ENCODE data around the gene FAM24A.

The FAM24A gene

GRCh38 chr10:122864901-122865300, 45.5 kb upstream of the FAM24A start:
- no peak for TF ChIP-seq CREB1 (IDR thresholded peaks at IDR 0.05; ENCODE audit: low read depth)
- TF ChIP-seq NFIC (IDR thresholded peaks at IDR 0.05), result peak; percentile 27; the same call in 1 of the 2 replicates
- peak; percentile 77 for TF ChIP-seq TEAD4 (IDR thresholded peaks at IDR 0.05)

GRCh38 chr10:122875843-122876466, 34.5 kb upstream of the FAM24A start:
- TF ChIP-seq EGR1 (IDR thresholded peaks at IDR 0.05) (no peak), TCF12 (IDR thresholded peaks at IDR 0.05; ENCODE audit: low read depth) (no peak), YY1 (IDR thresholded peaks at IDR 0.05; ENCODE audit: low read depth) (no peak), RAD21 (IDR thresholded peaks at IDR 0.05; ENCODE audit: low read depth) (no peak), NFIC (IDR thresholded peaks at IDR 0.05) (no peak), TEAD4 (IDR thresholded peaks at IDR 0.05) (no peak), MAX (IDR thresholded peaks at IDR 0.05) (no peak), CREB1 (IDR thresholded peaks at IDR 0.05; ENCODE audit: low read depth) (no peak)

- TF ChIP-seq CREB1 (IDR thresholded peaks at IDR 0.05; ENCODE audit: low read depth) (no peak), EGR1 (IDR thresholded peaks at IDR 0.05) (no peak), TAF1 (IDR thresholded peaks at IDR 0.05; ENCODE audit: low read depth) (no peak), NFIC (IDR thresholded peaks at IDR 0.05) (no peak), ZBTB7A (IDR thresholded peaks at IDR 0.05; ENCODE audit: low read depth) (no peak), REST (IDR thresholded peaks at IDR 0.05; ENCODE audit: low read depth) (no peak), FOXM1 (IDR thresholded peaks at IDR 0.05; ENCODE audit: borderline replicate concordance, low read depth) (no peak), CEBPB (IDR thresholded peaks at IDR 0.05) (no peak), EP300 (IDR thresholded peaks at IDR 0.05; ENCODE audit: borderline replicate concordance) (no peak), MAX (IDR thresholded peaks at IDR 0.05) (no peak), TCF12 (IDR thresholded peaks at IDR 0.05; ENCODE audit: low read depth) (no peak), USF1 (IDR thresholded peaks at IDR 0.05) (no peak), TEAD4 (IDR thresholded peaks at IDR 0.05) (no peak), RAD21 (IDR thresholded peaks at IDR 0.05; ENCODE audit: low read depth) (no peak), YY1 (IDR thresholded peaks at IDR 0.05; ENCODE audit: low read depth) (no peak)
These were observed 33.9 kb upstream of the FAM24A start for GRCh38 chr10:122876467-122876855.

- TF ChIP-seq TEAD4 (IDR thresholded peaks at IDR 0.05) (no peak), EP300 (IDR thresholded peaks at IDR 0.05; ENCODE audit: borderline replicate concordance) (no peak), NFIC (IDR thresholded peaks at IDR 0.05) (no peak), TAF1 (IDR thresholded peaks at IDR 0.05; ENCODE audit: low read depth) (no peak), ZBTB7A (IDR thresholded peaks at IDR 0.05; ENCODE audit: low read depth) (no peak), FOXM1 (IDR thresholded peaks at IDR 0.05; ENCODE audit: borderline replicate concordance, low read depth) (no peak), RAD21 (IDR thresholded peaks at IDR 0.05; ENCODE audit: low read depth) (no peak), CEBPB (IDR thresholded peaks at IDR 0.05) (no peak), REST (IDR thresholded peaks at IDR 0.05; ENCODE audit: low read depth) (no peak), USF1 (IDR thresholded peaks at IDR 0.05) (no peak), TCF12 (IDR thresholded peaks at IDR 0.05; ENCODE audit: low read depth) (no peak), CREB1 (IDR thresholded peaks at IDR 0.05; ENCODE audit: low read depth) (no peak), YY1 (IDR thresholded peaks at IDR 0.05; ENCODE audit: low read depth) (no peak), MAX (IDR thresholded peaks at IDR 0.05) (no peak), EGR1 (IDR thresholded peaks at IDR 0.05) (no peak)
These were observed 33.1 kb upstream of the FAM24A start for GRCh38 chr10:122877264-122877663.

- TF ChIP-seq TEAD4 (IDR thresholded peaks at IDR 0.05) (no peak), CEBPB (IDR thresholded peaks at IDR 0.05) (no peak), USF1 (IDR thresholded peaks at IDR 0.05) (no peak)
These were observed 31.5 kb upstream of the FAM24A start for GRCh38 chr10:122878799-122879338.

All from Ishikawa (cell line).